KOPT-K1 (cell line): ENCODE measurements around the gene ZNF614.
"Not testable (repeated sequence)": the region's sequence is repeated elsewhere in the genome, so short reads cannot be mapped to it uniquely, and the experiment has no call there.

ENCODE experiments used
- H3K27ac ChIP-seq: fragments of 200-600 bp; sonication (generic); 2 replicates; pipeline ENCODE4 v1.5.1; 2016; ENCODE audit warnings: antibody characterized with exemption, mild to moderate bottlenecking, low read depth, low read length; ENCODE audit not compliant: poor library complexity, severe bottlenecking
- H3K36me3 ChIP-seq: fragments of 200-600 bp; sonication (generic); 2 replicates; pipeline ENCODE4 v1.5.1; 2017; ENCODE audit warnings: antibody characterized with exemption, mild to moderate bottlenecking, low read length, moderate library complexity; ENCODE audit not compliant: insufficient read depth
- H3K9me3 ChIP-seq: fragments of 200-600 bp; sonication (generic); 2 replicates; pipeline ENCODE4 v1.5.1; 2017; ENCODE audit warnings: antibody characterized with exemption, low read length, mild to moderate bottlenecking; ENCODE audit not compliant: insufficient read depth, poor library complexity, severe bottlenecking

The ZNF614 gene

GRCh38 chr19:52028027-52028779 is at the start of gene ZNF614:
Gene ZNF614 (minus strand): TSS chr19:52028379. CDS start chr19:52025745, 2,634 bp downstream.
- peaks cover 78% of the 10 kb centered on the region for H3K9me3 ChIP-seq
- H3K36me3 ChIP-seq, result peaks cover 45% of the 10 kb centered on the region
- peak within 1 kb of the TSS; percentile 82 for H3K27ac ChIP-seq

GRCh38 chr19:52070496-52070895 is 42.3 kb upstream of the ZNF614 start:
- H3K36me3 ChIP-seq, result peaks cover 97% of the 10 kb centered on the region
- no peak overlapping the region for H3K27ac ChIP-seq
- peaks cover 98% of the 10 kb centered on the region for H3K9me3 ChIP-seq

GRCh38 chr19:52069653-52070052 is 41.5 kb upstream of the ZNF614 start:
- no peak overlapping the region for H3K27ac ChIP-seq
- H3K9me3 ChIP-seq, result peaks cover 98% of the 10 kb centered on the region
- peaks cover 97% of the 10 kb centered on the region for H3K36me3 ChIP-seq

- Histone ChIP-seq H3K27ac (no peak overlapping the region), H3K36me3 (peaks cover 91% of the 10 kb centered on the region), H3K9me3 (peaks cover 100% of the 10 kb centered on the region)
Observed at GRCh38 chr19:52066258-52066863, 38.2 kb upstream of the ZNF614 start.

- peaks cover 100% of the 10 kb centered on the region for H3K9me3 ChIP-seq
- peaks cover 82% of the 10 kb centered on the region for H3K36me3 ChIP-seq
- no peak overlapping the region for H3K27ac ChIP-seq
Observed at GRCh38 chr19:52065399-52065798, 37.2 kb upstream of the ZNF614 start.

- not testable (repeated sequence) for H3K36me3 ChIP-seq, H3K27ac ChIP-seq
- H3K9me3 ChIP-seq, result peaks cover 67% of the 10 kb centered on the region
Observed at GRCh38 chr19:52056480-52056879, 28.3 kb upstream of the ZNF614 start.

GRCh38 chr19:52051736-52052135 is 23.6 kb upstream of the ZNF614 start:
- H3K36me3 ChIP-seq, H3K27ac ChIP-seq: not testable (repeated sequence)
- H3K9me3 ChIP-seq, result peaks cover 40% of the 10 kb centered on the region

- Histone ChIP-seq H3K27ac (peak within 1 kb of the TSS; percentile 88), H3K9me3 (peaks cover 55% of the 10 kb centered on the region), H3K36me3 (peaks cover 33% of the 10 kb centered on the region)
Observed at GRCh38 chr19:52048555-52049501, 20.6 kb upstream of the ZNF614 start, which contains the start of gene ZNF432. Gene ZNF432 (minus strand): TSS chr19:52048838. CDS start chr19:52046868, 1,970 bp downstream.

GRCh38 chr19:52039169-52039568 is 11.0 kb upstream of the ZNF614 start:
- H3K36me3 ChIP-seq, result peaks cover 91% of the 10 kb centered on the region
- no peak overlapping the region for H3K27ac ChIP-seq
- peaks cover 91% of the 10 kb centered on the region for H3K9me3 ChIP-seq

- Histone ChIP-seq H3K36me3 (peaks cover 72% of the 10 kb centered on the region), H3K27ac (no peak overlapping the region), H3K9me3 (peaks cover 96% of the 10 kb centered on the region)
Observed at GRCh38 chr19:52034051-52034728, 6.0 kb upstream of the ZNF614 start.

- Histone ChIP-seq H3K36me3 (peaks cover 45% of the 10 kb centered on the region), H3K9me3 (peaks cover 78% of the 10 kb centered on the region)
Observed at GRCh38 chr19:52028780-52029123, 573 bp upstream of the ZNF614 start.

GRCh38 chr19:52026255-52026990 is 1.8 kb downstream of the ZNF614 start:
- not testable (repeated sequence) for H3K27ac ChIP-seq
- H3K9me3 ChIP-seq, result peaks cover 76% of the 10 kb centered on the region
- H3K36me3 ChIP-seq, result peaks cover 54% of the 10 kb centered on the region

More at GRCh38 chr19:52028780-52029123, 573 bp upstream of the ZNF614 start:
- H3K27ac ChIP-seq, result peak overlapping the region; percentile 82

GRCh38 chr19:52024478-52024877 is 3.7 kb downstream of the ZNF614 start:
- H3K9me3 ChIP-seq, result peaks cover 77% of the 10 kb centered on the region
- not testable (repeated sequence) for H3K27ac ChIP-seq
- H3K36me3 ChIP-seq, result peaks cover 69% of the 10 kb centered on the region

- H3K9me3 ChIP-seq, result peaks cover 97% of the 10 kb centered on the region
- peaks cover 92% of the 10 kb centered on the region for H3K36me3 ChIP-seq
- H3K27ac ChIP-seq, result no peak overlapping the region
Observed at GRCh38 chr19:52022193-52022592, 6.0 kb downstream of the ZNF614 start.
